ENCODE data around the gene CSNK2A2.

Gene CSNK2A2

GRCh38 chr16:58126451-58126961 is 71.4 kb downstream of the CSNK2A2 start:
- no peak overlapping the region for H3K27ac ChIP-seq
- TF ChIP-seq, protein P1, sequence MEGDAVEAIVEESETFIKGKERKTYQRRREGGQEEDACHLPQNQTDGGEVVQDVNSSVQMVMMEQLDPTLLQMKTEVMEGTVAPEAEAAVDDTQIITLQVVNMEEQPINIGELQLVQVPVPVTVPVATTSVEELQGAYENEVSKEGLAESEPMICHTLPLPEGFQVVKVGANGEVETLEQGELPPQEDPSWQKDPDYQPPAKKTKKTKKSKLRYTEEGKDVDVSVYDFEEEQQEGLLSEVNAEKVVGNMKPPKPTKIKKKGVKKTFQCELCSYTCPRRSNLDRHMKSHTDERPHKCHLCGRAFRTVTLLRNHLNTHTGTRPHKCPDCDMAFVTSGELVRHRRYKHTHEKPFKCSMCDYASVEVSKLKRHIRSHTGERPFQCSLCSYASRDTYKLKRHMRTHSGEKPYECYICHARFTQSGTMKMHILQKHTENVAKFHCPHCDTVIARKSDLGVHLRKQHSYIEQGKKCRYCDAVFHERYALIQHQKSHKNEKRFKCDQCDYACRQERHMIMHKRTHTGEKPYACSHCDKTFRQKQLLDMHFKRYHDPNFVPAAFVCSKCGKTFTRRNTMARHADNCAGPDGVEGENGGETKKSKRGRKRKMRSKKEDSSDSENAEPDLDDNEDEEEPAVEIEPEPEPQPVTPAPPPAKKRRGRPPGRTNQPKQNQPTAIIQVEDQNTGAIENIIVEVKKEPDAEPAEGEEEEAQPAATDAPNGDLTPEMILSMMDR (IDR thresholded peaks at IDR 0.05): no peak
- H3K9me3 ChIP-seq: no peaks in the 10 kb centered on the region
- peaks cover 19 to 29% of the 10 kb centered on the region in 2 experiments for H3K4me1 ChIP-seq (ENCODE audit: control insufficient read depth in 1 of 2, insufficient read depth in 1 of 2, low read depth in 1 of 2, low read length in 1 of 2)
- H3K4me3 ChIP-seq (ENCODE audit: low read depth in 1 of 2, low read length in 1 of 2): no peak overlapping the region
- H3K36me3 ChIP-seq: no peaks in the 10 kb centered on the region
- no peaks in the 10 kb centered on the region for H3K27me3 ChIP-seq

GRCh38 chr16:58125781-58126335 is 72.0 kb downstream of the CSNK2A2 start:
- TF ChIP-seq, protein P1 (IDR thresholded peaks at IDR 0.05): no peak
- Histone ChIP-seq H3K9me3 (no peaks in the 10 kb centered on the region), H3K27ac (no peak overlapping the region), H3K27me3 (no peaks in the 10 kb centered on the region), H3K4me1 (ENCODE audit: control insufficient read depth in 1 of 2, insufficient read depth in 1 of 2, low read depth in 1 of 2, low read length in 1 of 2) (peaks cover 19 to 29% of the 10 kb centered on the region in 2 experiments), H3K36me3 (no peaks in the 10 kb centered on the region), H3K4me3 (ENCODE audit: low read depth in 1 of 2, low read length in 1 of 2) (no peak overlapping the region)

DNA sequence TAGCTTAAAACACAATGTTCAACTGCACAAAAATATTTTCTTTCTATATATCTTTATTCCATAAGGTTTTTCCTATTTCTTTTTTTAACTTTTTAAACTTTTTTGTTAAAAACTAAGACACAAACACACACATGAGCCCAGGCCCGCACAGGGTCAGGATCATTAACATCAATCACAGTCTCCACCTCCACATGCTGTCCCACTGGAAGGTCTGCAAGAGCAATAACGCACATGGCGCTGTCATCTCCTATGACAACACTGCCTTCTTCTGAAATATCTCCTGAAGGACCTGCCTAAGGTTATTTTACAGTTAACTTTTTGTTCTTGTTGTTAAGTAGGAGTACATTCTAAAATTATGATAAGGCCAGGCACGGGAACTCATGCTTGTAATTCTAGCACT is 72.9 kb downstream of the CSNK2A2 start:
- H3K36me3 ChIP-seq: no peaks in the 10 kb centered on the region
- H3K4me3 ChIP-seq (ENCODE audit: low read depth in 1 of 2, low read length in 1 of 2): no peak overlapping the region
- H3K27me3 ChIP-seq: no peaks in the 10 kb centered on the region
- TF ChIP-seq, protein P1 (IDR thresholded peaks at IDR 0.05): no peak
- no peaks in the 10 kb centered on the region for H3K9me3 ChIP-seq
- no peak overlapping the region for H3K27ac ChIP-seq
- H3K4me1 ChIP-seq (ENCODE audit: control insufficient read depth in 1 of 2, insufficient read depth in 1 of 2, low read depth in 1 of 2, low read length in 1 of 2): peaks cover 19 to 28% of the 10 kb centered on the region in 2 experiments

- H3K27ac ChIP-seq: no peak overlapping the region
- no peaks in the 10 kb centered on the region for H3K27me3 ChIP-seq
- TF ChIP-seq, protein P1 (IDR thresholded peaks at IDR 0.05): no peak
- no peaks in the 10 kb centered on the region for H3K9me3 ChIP-seq
- no peaks in the 10 kb centered on the region for H3K36me3 ChIP-seq
- no peak overlapping the region for H3K4me3 ChIP-seq (ENCODE audit: low read depth in 1 of 2, low read length in 1 of 2)
- H3K4me1 ChIP-seq (ENCODE audit: control insufficient read depth in 1 of 2, insufficient read depth in 1 of 2, low read depth in 1 of 2, low read length in 1 of 2): peaks cover 15 to 24% of the 10 kb centered on the region in 2 experiments
Measured at GRCh38 chr16:58124601-58124915, 73.3 kb downstream of the CSNK2A2 start.

DNA sequence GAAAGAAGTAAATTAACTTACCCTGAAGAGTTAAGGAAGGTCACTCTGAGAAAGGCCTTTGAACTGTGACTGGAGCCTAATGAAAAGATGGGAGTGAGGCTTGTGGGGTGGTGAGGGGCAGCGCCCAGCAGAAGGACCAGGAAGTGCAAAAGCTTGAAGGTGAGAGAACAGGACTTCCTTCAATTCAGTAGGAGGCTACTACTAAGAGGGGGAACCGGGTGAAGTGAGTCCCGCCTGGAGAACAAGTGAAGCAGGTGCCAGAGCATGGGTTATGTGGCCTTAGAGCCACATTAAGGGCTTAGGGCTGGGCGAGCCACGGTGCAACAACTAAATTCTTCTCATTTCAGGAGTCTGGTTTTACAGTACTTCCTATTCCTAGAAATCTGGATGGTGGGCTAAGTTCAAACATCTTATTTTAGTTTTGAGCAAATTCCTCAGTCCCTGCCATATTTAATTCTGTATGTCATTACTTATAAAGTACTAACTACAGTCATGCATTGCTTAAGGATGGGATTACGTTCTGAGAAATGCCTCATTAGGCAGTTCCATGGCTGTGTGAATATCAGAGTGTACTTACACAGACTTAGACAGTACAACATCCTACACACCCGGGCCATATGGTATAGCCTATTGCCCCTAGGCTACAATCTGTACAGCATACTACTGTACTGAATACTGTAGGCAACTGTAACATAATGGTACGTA is 73.9 kb downstream of the CSNK2A2 start:
- H3K36me3 ChIP-seq: no peaks in the 10 kb centered on the region
- H3K27me3 ChIP-seq: no peaks in the 10 kb centered on the region
- H3K4me1 ChIP-seq (ENCODE audit: control insufficient read depth in 1 of 2, insufficient read depth in 1 of 2, low read depth in 1 of 2, low read length in 1 of 2): peaks cover 14 to 21% of the 10 kb centered on the region in 2 experiments
- no peaks in the 10 kb centered on the region for H3K9me3 ChIP-seq
- no peak overlapping the region for H3K27ac ChIP-seq
- TF ChIP-seq, protein P1 (IDR thresholded peaks at IDR 0.05): no peak
- H3K4me3 ChIP-seq (ENCODE audit: low read depth in 1 of 2, low read length in 1 of 2): no peak overlapping the region
